Measurements from ENCODE around the gene AOPEP. TPM values are rescaled to one million over a fixed set of nuclear protein-coding genes. Genes with fewer than 3 reads are reported as not detected.

The AOPEP gene
- total RNA-seq, 1 experiment from 2014 or later, result 89.5 TPM

- DNase-seq, result no peak
- no peaks in the 10 kb centered on the region for H3K27me3 Mint-ChIP-seq (ENCODE audit: unreplicated experiment)
- TF ChIP-seq, protein P1, sequence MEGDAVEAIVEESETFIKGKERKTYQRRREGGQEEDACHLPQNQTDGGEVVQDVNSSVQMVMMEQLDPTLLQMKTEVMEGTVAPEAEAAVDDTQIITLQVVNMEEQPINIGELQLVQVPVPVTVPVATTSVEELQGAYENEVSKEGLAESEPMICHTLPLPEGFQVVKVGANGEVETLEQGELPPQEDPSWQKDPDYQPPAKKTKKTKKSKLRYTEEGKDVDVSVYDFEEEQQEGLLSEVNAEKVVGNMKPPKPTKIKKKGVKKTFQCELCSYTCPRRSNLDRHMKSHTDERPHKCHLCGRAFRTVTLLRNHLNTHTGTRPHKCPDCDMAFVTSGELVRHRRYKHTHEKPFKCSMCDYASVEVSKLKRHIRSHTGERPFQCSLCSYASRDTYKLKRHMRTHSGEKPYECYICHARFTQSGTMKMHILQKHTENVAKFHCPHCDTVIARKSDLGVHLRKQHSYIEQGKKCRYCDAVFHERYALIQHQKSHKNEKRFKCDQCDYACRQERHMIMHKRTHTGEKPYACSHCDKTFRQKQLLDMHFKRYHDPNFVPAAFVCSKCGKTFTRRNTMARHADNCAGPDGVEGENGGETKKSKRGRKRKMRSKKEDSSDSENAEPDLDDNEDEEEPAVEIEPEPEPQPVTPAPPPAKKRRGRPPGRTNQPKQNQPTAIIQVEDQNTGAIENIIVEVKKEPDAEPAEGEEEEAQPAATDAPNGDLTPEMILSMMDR (IDR thresholded peaks at IDR 0.05; ENCODE audit: unreplicated experiment), result no peak
- H3K9me3 Mint-ChIP-seq (ENCODE audit: low read depth, unreplicated experiment), result no peaks in the 10 kb centered on the region
- intact Hi-C loops (cut with micrococcal nuclease; ENCODE audit: unreplicated experiment), result no loop called here
- no TSS peak for BruUV-seq (replicated peaks)
- H3K27ac Mint-ChIP-seq (ENCODE audit: unreplicated experiment), result no peak overlapping the region
- H3K4me3 Mint-ChIP-seq (ENCODE audit: low read depth, unreplicated experiment), result no peak overlapping the region
- H3K36me3 Mint-ChIP-seq (ENCODE audit: insufficient read depth, unreplicated experiment), result peaks cover 13% of the 10 kb centered on the region
- peaks cover 28% of the 10 kb centered on the region for H3K4me1 Mint-ChIP-seq (ENCODE audit: low read depth, unreplicated experiment)
- CTCF ChIA-PET, result no interaction called here
Measured at GRCh38 chr9:94721754-94722153, 4.7 kb upstream of the AOPEP start.

- peaks cover 18% of the 10 kb centered on the region for H3K36me3 Mint-ChIP-seq (ENCODE audit: insufficient read depth, unreplicated experiment)
- intact Hi-C loops (cut with micrococcal nuclease; ENCODE audit: unreplicated experiment), result no loop called here
- CTCF ChIA-PET, result no interaction called here
- H3K27ac Mint-ChIP-seq (ENCODE audit: unreplicated experiment), result no peak overlapping the region
- BruUV-seq (replicated peaks), result no TSS peak
- TF ChIP-seq, protein P1 (IDR thresholded peaks at IDR 0.05; ENCODE audit: unreplicated experiment), result no peak
- no peak overlapping the region for H3K4me3 Mint-ChIP-seq (ENCODE audit: low read depth, unreplicated experiment)
- peaks cover 21% of the 10 kb centered on the region for H3K4me1 Mint-ChIP-seq (ENCODE audit: low read depth, unreplicated experiment)
- DNase-seq, result no peak
- H3K27me3 Mint-ChIP-seq (ENCODE audit: unreplicated experiment), result no peaks in the 10 kb centered on the region
- H3K9me3 Mint-ChIP-seq (ENCODE audit: low read depth, unreplicated experiment), result no peaks in the 10 kb centered on the region
Measured at GRCh38 chr9:94725293-94725692, 1.2 kb upstream of the AOPEP start.

- DNase-seq, result no peak
- H3K27ac Mint-ChIP-seq (ENCODE audit: unreplicated experiment), result no peak overlapping the region
- intact Hi-C loops (cut with micrococcal nuclease; ENCODE audit: unreplicated experiment), result no loop called here
- TF ChIP-seq, protein P1 (IDR thresholded peaks at IDR 0.05; ENCODE audit: unreplicated experiment), result no peak
- BruUV-seq (replicated peaks), result no TSS peak
- H3K27me3 Mint-ChIP-seq (ENCODE audit: unreplicated experiment), result no peaks in the 10 kb centered on the region
- H3K9me3 Mint-ChIP-seq (ENCODE audit: low read depth, unreplicated experiment), result no peaks in the 10 kb centered on the region
- H3K4me3 Mint-ChIP-seq (ENCODE audit: low read depth, unreplicated experiment), result no peak overlapping the region
- CTCF ChIA-PET, result no interaction called here
- peaks cover 21% of the 10 kb centered on the region for H3K4me1 Mint-ChIP-seq (ENCODE audit: low read depth, unreplicated experiment)
- H3K36me3 Mint-ChIP-seq (ENCODE audit: insufficient read depth, unreplicated experiment), result peaks cover 19% of the 10 kb centered on the region
Measured at GRCh38 chr9:94728719-94729118, 2.2 kb downstream of the AOPEP start.

- DNase-seq, result no peak
- TF ChIP-seq, protein P1 (IDR thresholded peaks at IDR 0.05; ENCODE audit: unreplicated experiment), result no peak
- CTCF ChIA-PET, result no interaction called here
- H3K9me3 Mint-ChIP-seq (ENCODE audit: low read depth, unreplicated experiment), result no peaks in the 10 kb centered on the region
- intact Hi-C loops (cut with micrococcal nuclease; ENCODE audit: unreplicated experiment), result no loop called here
- no peaks in the 10 kb centered on the region for H3K27me3 Mint-ChIP-seq (ENCODE audit: unreplicated experiment)
- peaks cover 19% of the 10 kb centered on the region for H3K36me3 Mint-ChIP-seq (ENCODE audit: insufficient read depth, unreplicated experiment)
- no peak overlapping the region for H3K4me3 Mint-ChIP-seq (ENCODE audit: low read depth, unreplicated experiment)
- BruUV-seq (replicated peaks), result no TSS peak
- peaks cover 21% of the 10 kb centered on the region for H3K4me1 Mint-ChIP-seq (ENCODE audit: low read depth, unreplicated experiment)
- H3K27ac Mint-ChIP-seq (ENCODE audit: unreplicated experiment), result no peak overlapping the region
Measured at GRCh38 chr9:94729199-94729598, 2.7 kb downstream of the AOPEP start.
